Right kidney (tissue), 9 donors: Measurements from ENCODE around the gene PMP22.

Source experiments
- DNase-seq: peaks from one replicate; pipeline ENCODE4 v3.0.0-alpha.2; 2016
- long read RNA-seq, 8 donors: transcript quantifications; one replicate each; lab custom pipeline, GENCODE V29; 2026

Gene PMP22
- long read RNA-seq, donor 1, transcript PMP22-203 (5 exons, 1,817 nt): major isoform, 34 of 40 reads
- long read RNA-seq, donor 1, partial matches to known transcripts: 6 of 40 reads
- long read RNA-seq, donor 1, other reads (novel, unspliced or antisense): 0 of 40 reads
- long read RNA-seq, donor 2, transcript PMP22-203 (5 exons, 1,817 nt): major isoform, 13 of 24 reads
- long read RNA-seq, donor 2, partial matches to known transcripts: 10 of 24 reads
- long read RNA-seq, donor 2, other reads (novel, unspliced or antisense): 0 of 24 reads
- long read RNA-seq, donor 3, transcript PMP22-203 (5 exons, 1,817 nt): major isoform, 15 of 16 reads
- long read RNA-seq, donor 3, partial matches to known transcripts: 0 of 16 reads
- long read RNA-seq, donor 3, other reads (novel, unspliced or antisense): 0 of 16 reads
- long read RNA-seq, donor 4, transcript PMP22-203 (5 exons, 1,817 nt): major isoform, 16 of 26 reads
- long read RNA-seq, donor 4, partial matches to known transcripts: 8 of 26 reads
- long read RNA-seq, donor 4, other reads (novel, unspliced or antisense): 0 of 26 reads
- long read RNA-seq, donor 5, transcript PMP22-203 (5 exons, 1,817 nt): major isoform, 12 of 22 reads
- long read RNA-seq, donor 5, partial matches to known transcripts: 10 of 22 reads
- long read RNA-seq, donor 5, other reads (novel, unspliced or antisense): 0 of 22 reads
- long read RNA-seq, donor 6, transcript PMP22-203 (5 exons, 1,817 nt): major isoform, 19 of 36 reads
- long read RNA-seq, donor 6, partial matches to known transcripts: 15 of 36 reads
- long read RNA-seq, donor 6, other reads (novel, unspliced or antisense): 0 of 36 reads
- long read RNA-seq, donor 7: 0 reads
- long read RNA-seq, donor 8, transcript PMP22-203 (5 exons, 1,817 nt): major isoform, 24 of 36 reads
- long read RNA-seq, donor 8, partial matches to known transcripts: 11 of 36 reads
- long read RNA-seq, donor 8, other reads (novel, unspliced or antisense): 0 of 36 reads

GRCh38 chr17:15265131-15265530, at the start of gene PMP22:
TSS of gene PMP22 (minus strand) at chr17:15265326. CDS start at chr17:15260727, 4,599 bp downstream.
- DNase-seq: no peak

GRCh38 chr17:15311996-15312395, 46.9 kb upstream of the PMP22 start:
- no peak for DNase-seq

- no peak for DNase-seq
These were observed 44.7 kb upstream of the PMP22 start for GRCh38 chr17:15309793-15310192.

- no peak for DNase-seq
These were observed 44.1 kb upstream of the PMP22 start for GRCh38 chr17:15309236-15309635.

GRCh38 chr17:15308758-15309157, 43.6 kb upstream of the PMP22 start:
- no peak for DNase-seq

GRCh38 chr17:15307710-15308111, 42.6 kb upstream of the PMP22 start:
- DNase-seq: peak; percentile 13

- DNase-seq: no peak
These were observed 38.7 kb upstream of the PMP22 start for GRCh38 chr17:15303851-15304250.

- no peak for DNase-seq
These were observed 38.1 kb upstream of the PMP22 start for GRCh38 chr17:15303268-15303667.

- DNase-seq: no peak
These were observed 36.7 kb upstream of the PMP22 start for GRCh38 chr17:15301845-15302244.

- no peak for DNase-seq
These were observed 33.0 kb upstream of the PMP22 start for GRCh38 chr17:15298176-15298575.

GRCh38 chr17:15293558-15293957, 28.4 kb upstream of the PMP22 start:
- no peak for DNase-seq

- DNase-seq: no peak
These were observed 26.7 kb upstream of the PMP22 start for GRCh38 chr17:15291674-15292361.

- no peak for DNase-seq
These were observed 25.5 kb upstream of the PMP22 start for GRCh38 chr17:15290605-15291004.

- DNase-seq: no peak
These were observed 24.4 kb upstream of the PMP22 start for GRCh38 chr17:15289285-15290183.

- no peak for DNase-seq
These were observed 23.7 kb upstream of the PMP22 start for GRCh38 chr17:15288859-15289258.

GRCh38 chr17:15287538-15288267, 22.6 kb upstream of the PMP22 start:
- no peak for DNase-seq

- DNase-seq: no peak
These were observed 20.3 kb upstream of the PMP22 start for GRCh38 chr17:15285466-15285865.

GRCh38 chr17:15284537-15284936, 19.4 kb upstream of the PMP22 start:
- no peak for DNase-seq

GRCh38 chr17:15284107-15284506, 19.0 kb upstream of the PMP22 start:
- no peak for DNase-seq

GRCh38 chr17:15281909-15282308, 16.8 kb upstream of the PMP22 start:
- DNase-seq: no peak
